HCT116 (cell line): ENCODE measurements around the gene NHSL1. TPM values are rescaled to one million over a fixed set of nuclear protein-coding genes. Genes with fewer than 3 reads are reported as not detected.
A peak's percentile ranks its signal among the peaks of the same experiment; 100 is the strongest.

Experiments
- ATAC-seq: fragments of 200-7000 bp; cut with Tn5 transposase; 2 replicates; pipeline ENCODE4 v1.9.1; 2020; ENCODE audit warnings: mild to moderate bottlenecking, moderate library complexity
- BruUV-seq: library from RNA; stranded (reverse); fragments of 400-500 nt; replicated peaks from 2 replicates; lab custom pipeline; 2021; lab: Mats Ljungman, UMichigan
- CTCF ChIA-PET: fragments of 300-600 bp; sonication (Branson Sonifier 250); formaldehyde crosslinking; loops from one replicate; lab custom pipeline; 2021; ENCODE audit warnings: antibody characterized with exemption; lab: Charles Lee
- POLR2A ChIA-PET: fragments of 300-600, 350-600 bp; sonication (Branson Sonifier 250); formaldehyde crosslinking; loops from one replicate; lab custom pipeline; 2021; ENCODE audit warnings: antibody characterized with exemption; lab: Charles Lee
- RAD21 ChIA-PET, 2 experiments: fragments of 300-600 bp; sonication (Branson Sonifier 250); formaldehyde crosslinking; loops; one replicate each; lab custom pipeline; 2023; ENCODE audit warnings: low total read pairs in 2 of 2; ENCODE audit not compliant: uncharacterized antibody in 2 of 2, unreplicated experiment in 2 of 2, low non-redundant PET in 1 of 2; lab: Charles Lee
- DNase-seq: peaks from one replicate; pipeline ENCODE4 v3.0.0-alpha.2; 2010; ENCODE audit warnings: low read depth, low spot score
- H2AFZ ChIP-seq: fragments of 200-600 bp; shearing (Covaris generic), sonication (generic); 2 replicates; pipeline ENCODE4 v1.6.1; 2017; ENCODE audit warnings: low read depth, mixed run types, mixed read lengths, antibody characterized with exemption, low read length; ENCODE audit not compliant: poor library complexity, severe bottlenecking
- H3K27ac ChIP-seq: 2 replicates; pipeline ENCODE4 v1.5.1; 2012; ENCODE audit warnings: low read depth, low read length
- H3K27me3 ChIP-seq: fragments of 200-600 bp; sonication (generic); 2 replicates; pipeline ENCODE4 v1.6.1; 2016; ENCODE audit warnings: mixed run types, low read length, mixed read lengths; ENCODE audit not compliant: insufficient read depth
- H3K36me3 ChIP-seq, 2 experiments: fragments of 200-500 bp in 1 of 2; fragments of 200-600 bp in 1 of 2; sonication (Bioruptor generic) in 1 of 2; sonication (generic) in 1 of 2; 2 replicates each; pipeline versions ENCODE4 v1.5.1 to v1.6.1; 2014 to 2016; ENCODE audit warnings: low read length in 2 of 2, inconsistent platforms in 1 of 2, mixed read lengths in 1 of 2, mixed run types in 1 of 2; ENCODE audit not compliant: insufficient read depth in 2 of 2, control insufficient read depth in 1 of 2
- H3K4me1 ChIP-seq, 2 experiments: fragments of 200-600 bp in 1 of 2; sonication (generic) in 1 of 2; 2 replicates each; pipeline versions ENCODE4 v1.5.1 to v1.6.1; 2012 to 2017; ENCODE audit warnings: low read length in 2 of 2, inconsistent platforms in 1 of 2, mild to moderate bottlenecking in 1 of 2, mixed read lengths in 1 of 2, mixed run types in 1 of 2, moderate library complexity in 1 of 2; ENCODE audit not compliant: insufficient read depth in 2 of 2, control insufficient read depth in 1 of 2
- H3K4me2 ChIP-seq: fragments of 200-600 bp; sonication (generic); 2 replicates; pipeline ENCODE4 v1.6.1; 2017; ENCODE audit warnings: mixed run types, low read length, mixed read lengths
- H3K4me3 ChIP-seq, 2 experiments: fragments of 200-600 bp in 1 of 2; sonication (generic) in 1 of 2; replicated peaks in 1 of 2; 2 replicates each; pipeline ENCODE4 v1.5.1; 2011 to 2016; ENCODE audit warnings: low read length in 2 of 2, control low read depth in 1 of 2, low read depth in 1 of 2, mild to moderate bottlenecking in 1 of 2, mixed read lengths in 1 of 2, mixed run types in 1 of 2
- H3K79me2 ChIP-seq: fragments of 200-600 bp; sonication (generic); 2 replicates; pipeline ENCODE4 v1.6.1; 2017; ENCODE audit warnings: mild to moderate bottlenecking, mixed run types, low read length, moderate library complexity, mixed read lengths; ENCODE audit not compliant: insufficient read depth
- H3K9ac ChIP-seq: fragments of 200-600 bp; sonication (generic); 2 replicates; pipeline ENCODE4 v1.6.1; 2016; ENCODE audit warnings: low read length, mixed read lengths
- H3K9me2 ChIP-seq: fragments of 200-600 bp; sonication (generic), shearing (Covaris generic); 2 replicates; pipeline ENCODE4 v1.6.1; 2017; ENCODE audit warnings: mixed run types, mild to moderate bottlenecking, moderate library complexity; ENCODE audit not compliant: insufficient read depth
- H3K9me3 ChIP-seq, 2 experiments: fragments of 200-500 bp in 1 of 2; fragments of 200-600 bp in 1 of 2; sonication (Bioruptor generic) in 1 of 2; sonication (generic) in 1 of 2; 2 replicates each; pipeline ENCODE4 v1.6.1; 2014 to 2017; ENCODE audit warnings: low read length in 2 of 2, mixed read lengths in 2 of 2, inconsistent platforms in 1 of 2, low read depth in 1 of 2, mild to moderate bottlenecking in 1 of 2, mixed run types in 1 of 2, moderate library complexity in 1 of 2; ENCODE audit not compliant: control insufficient read depth in 1 of 2, insufficient read depth in 1 of 2
- H4K20me1 ChIP-seq: fragments of 200-600 bp; sonication (generic), shearing (Covaris generic); 2 replicates; pipeline ENCODE4 v1.6.1; 2017; ENCODE audit warnings: mixed run types, mild to moderate bottlenecking, moderate library complexity; ENCODE audit not compliant: insufficient read depth
- CEBPB ChIP-seq: IDR thresholded peaks from 2 replicates; pipeline ENCODE4 v1.6.1; 2012; ENCODE audit warnings: low read depth
- ELF1 ChIP-seq: IDR thresholded peaks from 2 replicates; pipeline ENCODE4 v1.6.1; 2012; ENCODE audit warnings: low read depth, borderline replicate concordance
- EZH2phosphoT487 ChIP-seq: fragments of 200-600 bp; IDR thresholded peaks from 2 replicates; pipeline ENCODE4 v1.6.1; 2018; ENCODE audit warnings: antibody characterized with exemption, borderline replicate concordance
- FOSL1 ChIP-seq: IDR thresholded peaks from 2 replicates; pipeline ENCODE4 v1.6.1; 2012; ENCODE audit warnings: low read depth
- SP1 ChIP-seq: IDR thresholded peaks from 2 replicates; pipeline ENCODE4 v1.6.1; 2012; ENCODE audit warnings: low read depth
- TCF7L2 ChIP-seq: IDR thresholded peaks from 2 replicates; pipeline ENCODE4 v1.7.0; 2011; ENCODE audit warnings: borderline replicate concordance, inconsistent platforms; ENCODE audit not compliant: insufficient read depth, insufficient read length; ENCODE audit errors: extremely low read depth
- YY1 ChIP-seq: IDR thresholded peaks from 2 replicates; pipeline ENCODE4 v1.6.1; 2011; ENCODE audit warnings: low read length, low read depth, moderate library complexity, mild to moderate bottlenecking; ENCODE audit not compliant: insufficient replicate concordance; ENCODE audit errors: extremely low read depth
- intact Hi-C: fragments of 100-400 bp; cut with micrococcal nuclease; formaldehyde crosslinking; loops from 2 replicates; pipeline ENCODE4 v1.10.0; 2022
- total RNA-seq: library from RNA; stranded (reverse); gene quantifications from one replicate; pipeline ENCODE4 v1.2.1, GENCODE V29; 2021; ENCODE audit not compliant: unreplicated experiment
- TF ChIP-seq, protein P1 (sequence below), 3 experiments: fragments of 200-600 bp in 1 of 3; sonication (generic) in 1 of 3; IDR thresholded peaks in 2 of 3; conservative IDR thresholded peaks in 1 of 3; 2 replicates each; pipeline ENCODE4 v1.5.1; 2012 to 2017; ENCODE audit warnings: low read depth in 2 of 3, low read length in 2 of 3, antibody characterized with exemption in 1 of 3, borderline replicate concordance in 1 of 3, control low read depth in 1 of 3, mild to moderate bottlenecking in 1 of 3, mixed read lengths in 1 of 3, mixed run types in 1 of 3, moderate library complexity in 1 of 3; ENCODE audit not compliant: insufficient read depth in 1 of 3
- TF ChIP-seq, protein P2 (sequence below): IDR thresholded peaks from 2 replicates; pipeline ENCODE4 v1.6.1; 2012; ENCODE audit warnings: low read depth

NHSL1 gene
- total RNA-seq, 1 experiment from 2014 or later, result 15.4 TPM

DNA sequence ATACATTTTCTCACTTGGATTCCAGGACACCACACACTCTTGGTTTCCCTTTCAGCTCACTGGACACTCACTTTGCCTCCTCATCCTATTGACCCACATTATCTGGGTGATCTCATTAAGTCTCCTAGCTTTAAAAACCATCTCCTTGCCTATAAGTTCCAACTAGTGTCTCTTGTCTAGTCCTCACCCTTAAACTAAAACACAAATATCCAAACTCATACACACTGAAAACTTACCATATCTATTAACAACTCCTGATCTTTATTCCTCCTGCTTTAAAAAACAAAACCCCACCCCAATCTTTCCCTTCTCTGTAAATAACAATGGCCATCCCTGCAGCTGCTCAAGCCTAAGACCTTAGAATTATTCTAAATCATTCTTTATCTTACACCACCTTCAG, 125.1 kb downstream of the NHSL1 start:
- Histone ChIP-seq H3K4me2 (no peak overlapping the region), H4K20me1 (no peaks in the 10 kb centered on the region), H3K36me3 (no peaks in the 10 kb centered on the region), H3K9me2 (no peaks in the 10 kb centered on the region), H3K4me1 (peaks cover 14 to 29% of the 10 kb centered on the region in 2 experiments), H3K4me3 (no peak overlapping the region), H3K9me3 (no peaks in the 10 kb centered on the region), H2AFZ (no peak overlapping the region), H3K27ac (no peak overlapping the region), H3K79me2 (no peaks in the 10 kb centered on the region), H3K27me3 (no peaks in the 10 kb centered on the region), H3K9ac (no peak overlapping the region)
- RAD21 ChIA-PET, result no interaction called here
- no TSS peak for BruUV-seq
- no peak for ATAC-seq
- POLR2A ChIA-PET, result no interaction called here
- CTCF ChIA-PET, result no interaction called here
- TF ChIP-seq YY1, result no peak
- TF ChIP-seq ELF1, result no peak
- no peak for TF ChIP-seq TCF7L2
- TF ChIP-seq EZH2phosphoT487, result no peak
- TF ChIP-seq CEBPB, result no peak
- no peak for TF ChIP-seq SP1
- intact Hi-C loops, result no loop called here
- no peak for DNase-seq

DNA sequence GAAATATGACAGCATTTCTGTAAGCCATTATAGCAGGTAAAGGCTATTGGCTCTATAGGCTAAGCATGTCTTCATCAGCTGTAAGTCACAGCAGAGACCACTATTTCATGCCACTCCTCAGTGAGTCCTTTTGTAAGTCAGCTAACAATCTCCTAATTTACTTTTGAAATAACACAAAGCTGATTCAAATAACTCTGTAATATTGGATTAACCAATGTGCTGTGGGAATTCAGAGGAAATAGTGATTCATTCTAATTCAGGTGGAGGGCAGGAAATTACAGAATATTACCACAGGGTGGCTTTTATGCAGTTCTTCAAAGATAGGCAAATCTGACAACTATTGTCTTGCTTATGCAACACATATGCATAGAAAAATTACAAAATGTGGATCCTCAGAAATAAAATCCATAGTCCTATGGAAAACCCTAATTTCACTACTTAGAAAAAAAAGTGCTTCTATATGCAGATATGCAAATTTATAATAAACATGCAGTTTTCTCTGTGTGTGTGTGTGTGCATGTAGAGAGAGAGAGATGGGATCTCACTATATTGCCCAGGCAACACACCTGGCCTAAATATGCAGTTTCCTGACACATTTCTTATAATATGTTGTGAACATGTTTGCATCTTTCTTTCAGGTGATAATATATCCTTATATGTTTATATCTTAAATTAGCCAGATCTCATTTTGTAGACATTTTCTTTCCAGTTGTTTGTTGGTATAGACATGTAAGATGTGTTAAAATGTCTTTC, 126.4 kb downstream of the NHSL1 start:
- intact Hi-C loops, result no loop called here
- H3K36me3 ChIP-seq, result no peaks in the 10 kb centered on the region

More for the DNA sequence above, 126.4 kb downstream of the NHSL1 start:
- peak overlapping the region; percentile 55 for H2AFZ ChIP-seq
- ATAC-seq (peak; percentile 57), DNase-seq (no peak)
- H3K4me2 ChIP-seq, result peak overlapping the region; percentile 58; the same call in 1 of the 2 replicates
- no peak overlapping the region for H3K9ac ChIP-seq
- H3K4me3 ChIP-seq, result no peak overlapping the region
- TF ChIP-seq, protein P1, sequence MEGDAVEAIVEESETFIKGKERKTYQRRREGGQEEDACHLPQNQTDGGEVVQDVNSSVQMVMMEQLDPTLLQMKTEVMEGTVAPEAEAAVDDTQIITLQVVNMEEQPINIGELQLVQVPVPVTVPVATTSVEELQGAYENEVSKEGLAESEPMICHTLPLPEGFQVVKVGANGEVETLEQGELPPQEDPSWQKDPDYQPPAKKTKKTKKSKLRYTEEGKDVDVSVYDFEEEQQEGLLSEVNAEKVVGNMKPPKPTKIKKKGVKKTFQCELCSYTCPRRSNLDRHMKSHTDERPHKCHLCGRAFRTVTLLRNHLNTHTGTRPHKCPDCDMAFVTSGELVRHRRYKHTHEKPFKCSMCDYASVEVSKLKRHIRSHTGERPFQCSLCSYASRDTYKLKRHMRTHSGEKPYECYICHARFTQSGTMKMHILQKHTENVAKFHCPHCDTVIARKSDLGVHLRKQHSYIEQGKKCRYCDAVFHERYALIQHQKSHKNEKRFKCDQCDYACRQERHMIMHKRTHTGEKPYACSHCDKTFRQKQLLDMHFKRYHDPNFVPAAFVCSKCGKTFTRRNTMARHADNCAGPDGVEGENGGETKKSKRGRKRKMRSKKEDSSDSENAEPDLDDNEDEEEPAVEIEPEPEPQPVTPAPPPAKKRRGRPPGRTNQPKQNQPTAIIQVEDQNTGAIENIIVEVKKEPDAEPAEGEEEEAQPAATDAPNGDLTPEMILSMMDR (IDR thresholded peaks at IDR 0.05 in 2 of 3, conservative IDR thresholded peaks at IDR 0.05 in 1 of 3; ENCODE audit: borderline replicate concordance in 1 of 3, insufficient read depth in 1 of 3, low read depth in 2 of 3, low read length in 2 of 3), result peak; percentile 4 to 38 (median 6); a peak in 2 of 6 replicates
- TF ChIP-seq CEBPB, result 0 out of 2 replicates have a peak, but pooled peaks have one; percentile 12
- TF ChIP-seq, protein P2, sequence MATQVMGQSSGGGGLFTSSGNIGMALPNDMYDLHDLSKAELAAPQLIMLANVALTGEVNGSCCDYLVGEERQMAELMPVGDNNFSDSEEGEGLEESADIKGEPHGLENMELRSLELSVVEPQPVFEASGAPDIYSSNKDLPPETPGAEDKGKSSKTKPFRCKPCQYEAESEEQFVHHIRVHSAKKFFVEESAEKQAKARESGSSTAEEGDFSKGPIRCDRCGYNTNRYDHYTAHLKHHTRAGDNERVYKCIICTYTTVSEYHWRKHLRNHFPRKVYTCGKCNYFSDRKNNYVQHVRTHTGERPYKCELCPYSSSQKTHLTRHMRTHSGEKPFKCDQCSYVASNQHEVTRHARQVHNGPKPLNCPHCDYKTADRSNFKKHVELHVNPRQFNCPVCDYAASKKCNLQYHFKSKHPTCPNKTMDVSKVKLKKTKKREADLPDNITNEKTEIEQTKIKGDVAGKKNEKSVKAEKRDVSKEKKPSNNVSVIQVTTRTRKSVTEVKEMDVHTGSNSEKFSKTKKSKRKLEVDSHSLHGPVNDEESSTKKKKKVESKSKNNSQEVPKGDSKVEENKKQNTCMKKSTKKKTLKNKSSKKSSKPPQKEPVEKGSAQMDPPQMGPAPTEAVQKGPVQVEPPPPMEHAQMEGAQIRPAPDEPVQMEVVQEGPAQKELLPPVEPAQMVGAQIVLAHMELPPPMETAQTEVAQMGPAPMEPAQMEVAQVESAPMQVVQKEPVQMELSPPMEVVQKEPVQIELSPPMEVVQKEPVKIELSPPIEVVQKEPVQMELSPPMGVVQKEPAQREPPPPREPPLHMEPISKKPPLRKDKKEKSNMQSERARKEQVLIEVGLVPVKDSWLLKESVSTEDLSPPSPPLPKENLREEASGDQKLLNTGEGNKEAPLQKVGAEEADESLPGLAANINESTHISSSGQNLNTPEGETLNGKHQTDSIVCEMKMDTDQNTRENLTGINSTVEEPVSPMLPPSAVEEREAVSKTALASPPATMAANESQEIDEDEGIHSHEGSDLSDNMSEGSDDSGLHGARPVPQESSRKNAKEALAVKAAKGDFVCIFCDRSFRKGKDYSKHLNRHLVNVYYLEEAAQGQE, result no peak
- no peak for TF ChIP-seq TCF7L2
- TF ChIP-seq FOSL1, result peak; percentile 42; the same call in 1 of the 2 replicates
- POLR2A ChIA-PET, result no interaction called here
- no peaks in the 10 kb centered on the region for H3K27me3 ChIP-seq
- H3K4me1 ChIP-seq, result peaks cover 14 to 29% of the 10 kb centered on the region in 2 experiments
- RAD21 ChIA-PET, result no interaction called here
- H4K20me1 ChIP-seq, result no peaks in the 10 kb centered on the region
- no TSS peak for BruUV-seq
- H3K9me3 ChIP-seq, result no peaks in the 10 kb centered on the region
- H3K79me2 ChIP-seq, result no peaks in the 10 kb centered on the region
- H3K9me2 ChIP-seq, result no peaks in the 10 kb centered on the region
- H3K27ac ChIP-seq, result no peak overlapping the region
- CTCF ChIA-PET, result interaction anchor here (1.0 to 1.4 kb wide), 2 partner anchors 11 to 992 kb away, joined by 3 read pairs; no protein-coding TSS in a partner anchor
